CD14-positive monocyte (primary cell): Measurements from ENCODE around the gene LIN54. TPM values are rescaled to one million over a fixed set of nuclear protein-coding genes. Genes with fewer than 3 reads are reported as not detected.
"Not testable (repeated sequence)": the region's sequence is repeated elsewhere in the genome, so short reads cannot be mapped to it uniquely, and the experiment has no call there.

Experiments used
- DNase-seq, 3 donors: peaks; one replicate each; pipeline ENCODE4 v3.0.0-alpha.2; 2011 to 2022
- H2AFZ ChIP-seq: 2 replicates; pipeline ENCODE4 v1.6.0; 2012; ENCODE audit warnings: mild to moderate bottlenecking, low read depth, low read length, inconsistent platforms; ENCODE audit not compliant: insufficient read depth, poor library complexity, severe bottlenecking
- H3K27ac ChIP-seq, 2 donors: 1 replicate in 1 of 2; 2 replicates in 1 of 2; pipeline ENCODE4 v1.5.1; 2012 to 2013; ENCODE audit warnings: low read length in 2 of 2, control low read depth in 1 of 2, inconsistent platforms in 1 of 2, low read depth in 1 of 2, mild to moderate bottlenecking in 1 of 2
- H3K27me3 ChIP-seq, 2 donors: one replicate each; pipeline versions ENCODE4 v1.6.0 to v1.6.1; 2011 to 2013; ENCODE audit warnings: low read length in 2 of 2; ENCODE audit not compliant: control insufficient read depth in 2 of 2, insufficient read depth in 2 of 2
- H3K36me3 ChIP-seq, 2 donors: replicated peaks in 1 of 2; 1 replicate in 1 of 2; 2 replicates in 1 of 2; pipeline versions ENCODE4 v1.5.1 to v1.6.1; 2012 to 2013; ENCODE audit warnings: low read length in 2 of 2, control low read depth in 1 of 2, inconsistent platforms in 1 of 2, mild to moderate bottlenecking in 1 of 2; ENCODE audit not compliant: insufficient read depth in 2 of 2, control insufficient read depth in 1 of 2
- H3K4me1 ChIP-seq, 2 donors: 1 replicate in 1 of 2; 2 replicates in 1 of 2; pipeline versions ENCODE4 v1.5.1 to v1.6.1; 2012 to 2013; ENCODE audit warnings: low read length in 2 of 2, control low read depth in 1 of 2, inconsistent platforms in 1 of 2, mild to moderate bottlenecking in 1 of 2, moderate library complexity in 1 of 2; ENCODE audit not compliant: insufficient read depth in 2 of 2, control insufficient read depth in 1 of 2
- H3K4me2 ChIP-seq: replicated peaks from 2 replicates; pipeline ENCODE3; 2012; ENCODE audit warnings: low read length, moderate library complexity, mild to moderate bottlenecking; ENCODE audit not compliant: poor library complexity, severe bottlenecking; ENCODE audit errors: extremely low read depth
- H3K4me3 ChIP-seq, 3 experiments: fragments of 200-600 bp in 1 of 3; sonication (generic) in 1 of 3; replicated peaks in 1 of 3; 1 replicate in 2 of 3; 2 replicates in 1 of 3; pipeline ENCODE4 v1.5.1; 2011 to 2013; ENCODE audit warnings: low read length in 3 of 3, mild to moderate bottlenecking in 3 of 3, control low read depth in 2 of 3, low read depth in 2 of 3, inconsistent platforms in 1 of 3, moderate library complexity in 1 of 3
- H3K79me2 ChIP-seq: 2 replicates; pipeline ENCODE4 v1.6.0; 2012; ENCODE audit warnings: mild to moderate bottlenecking, control low read depth, inconsistent platforms, low read length, moderate library complexity; ENCODE audit not compliant: insufficient read depth
- H3K9ac ChIP-seq: 2 replicates; pipeline ENCODE4 v1.6.0; 2017; ENCODE audit warnings: low read length, mild to moderate bottlenecking; ENCODE audit not compliant: insufficient read depth, poor library complexity, severe bottlenecking
- H3K9me3 ChIP-seq, 2 donors: replicated peaks in 1 of 2; 1 replicate in 1 of 2; 2 replicates in 1 of 2; pipeline versions ENCODE4 v1.5.1 to v1.6.1; 2012 to 2013; ENCODE audit warnings: low read length in 2 of 2, control low read depth in 1 of 2; ENCODE audit not compliant: control insufficient read depth in 1 of 2, insufficient read depth in 1 of 2
- H4K20me1 ChIP-seq: 2 replicates; pipeline ENCODE4 v1.6.0; 2012; ENCODE audit warnings: mild to moderate bottlenecking, low read length, control low read depth, moderate library complexity; ENCODE audit not compliant: insufficient read depth
- H3K27ac Mint-ChIP-seq, 7 donors: one replicate each; pipeline ENCODE4 v1.8.0; 2020; ENCODE audit warnings: mild to moderate bottlenecking in 7 of 7, mixed read lengths in 7 of 7, moderate library complexity in 6 of 7, inconsistent platforms in 2 of 7
- H3K27me3 Mint-ChIP-seq, 3 donors: one replicate each; pipeline ENCODE4 v1.8.0; 2021 to 2022; ENCODE audit warnings: low read depth in 3 of 3, mild to moderate bottlenecking in 3 of 3, mixed read lengths in 3 of 3, moderate library complexity in 3 of 3, inconsistent platforms in 1 of 3
- H3K36me3 Mint-ChIP-seq, 2 donors: one replicate each; pipeline ENCODE4 v1.8.0; 2020; ENCODE audit warnings: mixed read lengths in 2 of 2, inconsistent platforms in 1 of 2, mild to moderate bottlenecking in 1 of 2
- H3K4me1 Mint-ChIP-seq: one replicate; pipeline ENCODE4 v1.8.0; 2020; ENCODE audit warnings: mild to moderate bottlenecking, mixed read lengths
- H3K4me3 Mint-ChIP-seq, 2 donors: one replicate each; pipeline ENCODE4 v1.8.0; 2020; ENCODE audit warnings: mild to moderate bottlenecking in 2 of 2, mixed read lengths in 2 of 2, moderate library complexity in 1 of 2
- H3K9me3 Mint-ChIP-seq, 7 donors: one replicate each; pipeline ENCODE4 v1.8.0; 2020 to 2022; ENCODE audit warnings: mixed read lengths in 7 of 7, mild to moderate bottlenecking in 6 of 7, moderate library complexity in 6 of 7, inconsistent platforms in 2 of 7
- CTCF ChIP-seq: fragments of 200-600 bp; IDR thresholded peaks from one replicate; pipeline ENCODE4 v1.8.0; 2022; ENCODE audit warnings: antibody characterized with exemption, mild to moderate bottlenecking
- WGBS: methylation state at CpG from one replicate; pipeline ENCODE4 v1.1.5; 2013; ENCODE audit warnings: missing lambda C conversion rate; ENCODE audit not compliant: insufficient coverage; 5-methylcytosine and 5-hydroxymethylcytosine counted together
- intact Hi-C, 2 donors: fragments of 100-400 bp; cut with micrococcal nuclease; formaldehyde crosslinking; loops; one replicate each; pipeline versions ENCODE4 v1.15.0 to v1.15.1; 2023
- polyA plus RNA-seq, 3 donors: library from polyadenylated mRNA; depleted of rRNA in 1 of 3; unstranded in 2 of 3; stranded (reverse) in 1 of 3; fragments of 300-500 nt in 2 of 3; fragments of >200 nt in 1 of 3; fragmentation: Illumina TruSeq in 2 of 3; gene quantifications; 1 replicate in 2 of 3; 2 replicates in 1 of 3; pipeline ENCODE4 v1.2.3, GENCODE V29; 2012 to 2021

LIN54 gene
- polyA plus RNA-seq, 3 donors: 2.9 to 6.4 (median 3.7) TPM

- Mint-ChIP-seq H3K36me3 (peaks cover 22 to 28% of the 10 kb centered on the region in 2 donors), H3K27me3 (no peaks in the 10 kb centered on the region), H3K4me3 (no peak overlapping the region), H3K4me1 (no peaks in the 10 kb centered on the region), H3K27ac (no peak overlapping the region), H3K9me3 (peaks cover 0 to 2% (median 0%) of the 10 kb centered on the region in 7 donors)
- Histone ChIP-seq H3K9ac (no peak overlapping the region), H3K27ac (no peak overlapping the region), H3K36me3 (peaks cover 5 to 26% of the 10 kb centered on the region in 2 donors), H3K27me3 (no peaks in the 10 kb centered on the region), H4K20me1 (no peaks in the 10 kb centered on the region), H3K4me1 (no peaks in the 10 kb centered on the region), H2AFZ (no peak overlapping the region), H3K79me2 (no peaks in the 10 kb centered on the region), H3K4me2 (no peak overlapping the region), H3K9me3 (no peaks in the 10 kb centered on the region), H3K4me3 (no peak overlapping the region)
- no CpG with 5 or more reads among the region's 2 CpGs for WGBS
- DNase-seq: no peak
- intact Hi-C loops: no loop called here
- no peak for TF ChIP-seq CTCF
These were observed 91.2 kb downstream of the LIN54 start for GRCh38 chr4:82919386-82919785.

DNA sequence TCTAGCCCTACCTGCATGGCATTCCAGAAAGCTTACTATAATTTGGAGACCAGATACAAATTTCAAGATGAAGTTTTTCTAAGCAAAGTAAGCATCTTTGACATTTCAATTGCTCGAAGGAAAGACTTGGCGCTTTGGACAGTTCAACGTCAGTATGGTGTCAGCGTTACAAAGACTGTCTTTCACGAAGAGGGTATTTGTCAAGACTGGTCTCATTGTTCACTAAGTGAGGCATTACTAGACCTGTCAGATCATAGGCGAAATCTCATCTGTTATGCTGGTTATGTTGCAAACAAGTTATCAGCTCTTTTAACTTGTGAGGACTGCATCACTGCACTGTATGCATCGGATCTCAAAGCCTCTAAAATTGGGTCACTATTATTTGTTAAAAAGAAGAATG is 92.5 kb downstream of the LIN54 start:
- Histone ChIP-seq H3K36me3 (peaks cover 5 to 18% of the 10 kb centered on the region in 2 donors), H4K20me1 (no peaks in the 10 kb centered on the region), H3K4me2 (no peak overlapping the region), H3K27me3 (no peaks in the 10 kb centered on the region), H3K4me1 (no peaks in the 10 kb centered on the region), H3K79me2 (no peaks in the 10 kb centered on the region), H3K4me3 (no peak overlapping the region), H3K9ac (no peak overlapping the region), H2AFZ (no peak overlapping the region), H3K9me3 (no peaks in the 10 kb centered on the region), H3K27ac (no peak overlapping the region)
- Mint-ChIP-seq H3K36me3 (peaks cover 21 to 22% of the 10 kb centered on the region in 2 donors), H3K27ac (no peak overlapping the region), H3K27me3 (no peaks in the 10 kb centered on the region), H3K9me3 (peaks cover 0 to 5% (median 0%) of the 10 kb centered on the region in 7 donors), H3K4me3 (no peak overlapping the region), H3K4me1 (no peaks in the 10 kb centered on the region)
- no peak for DNase-seq
- WGBS: 99% methylated on average over 7 of the region's 7 CpGs
- no peak for TF ChIP-seq CTCF
- intact Hi-C loops: no loop called here

- H3K27ac ChIP-seq, H3K4me1 Mint-ChIP-seq, intact Hi-C loops, H3K27me3 Mint-ChIP-seq, H3K4me2 ChIP-seq, H3K9me3 ChIP-seq, H3K79me2 ChIP-seq, H3K27me3 ChIP-seq, H2AFZ ChIP-seq, H3K9ac ChIP-seq, H3K4me3 Mint-ChIP-seq, DNase-seq, H3K27ac Mint-ChIP-seq, H3K9me3 Mint-ChIP-seq, H3K4me3 ChIP-seq, H4K20me1 ChIP-seq, H3K4me1 ChIP-seq: not testable (repeated sequence)
- peaks cover 21 to 34% of the 10 kb centered on the region in 2 donors for H3K36me3 Mint-ChIP-seq
- no CpG with 5 or more reads among the region's 2 CpGs for WGBS
- H3K36me3 ChIP-seq: peaks cover 5 to 26% of the 10 kb centered on the region in 2 donors
These were observed 96.7 kb downstream of the LIN54 start for GRCh38 chr4:82913968-82914367.
